HEK293 (cell line): ENCODE measurements around the gene ARHGAP30.

Experiments used
- PRDM10 ChIP-seq: fragments of 450-650 bp; formaldehyde crosslinking; IDR thresholded peaks from 2 replicates; pipeline ENCODE4 v1.5.1; 2016; ENCODE audit warnings: missing biosample characterization, missing genetic modification characterization
- PRDM6 ChIP-seq: fragments of 450-650 bp; formaldehyde crosslinking; IDR thresholded peaks from 2 replicates; pipeline ENCODE4 v1.5.1; 2017; ENCODE audit warnings: missing biosample characterization, missing genetic modification characterization
- ZBTB11 ChIP-seq: fragments of 450-650 bp; formaldehyde crosslinking; conservative IDR thresholded peaks from 2 replicates; pipeline ENCODE4 v1.5.1; 2016; ENCODE audit warnings: low read depth, missing biosample characterization, missing genetic modification characterization
- ZBTB21 ChIP-seq: fragments of 450-650 bp; formaldehyde crosslinking; IDR thresholded peaks from 2 replicates; pipeline ENCODE4 v1.5.1; 2017; ENCODE audit warnings: missing biosample characterization, missing genetic modification characterization
- ZNF16 ChIP-seq: fragments of 450-650 bp; formaldehyde crosslinking; IDR thresholded peaks from 2 replicates; pipeline ENCODE4 v1.5.1; 2016; ENCODE audit warnings: low read depth, missing biosample characterization, missing genetic modification characterization
- ZNF169 ChIP-seq: fragments of 450-650 bp; formaldehyde crosslinking; IDR thresholded peaks from 2 replicates; pipeline ENCODE4 v1.5.1; 2016; ENCODE audit warnings: missing biosample characterization, missing genetic modification characterization
- ZNF211 ChIP-seq: fragments of 450-650 bp; formaldehyde crosslinking; IDR thresholded peaks from 2 replicates; pipeline ENCODE4 v1.5.1; 2016; ENCODE audit warnings: low read depth, missing biosample characterization, missing genetic modification characterization
- ZNF341 ChIP-seq: fragments of 450-650 bp; formaldehyde crosslinking; IDR thresholded peaks from 2 replicates; pipeline ENCODE4; 2016; ENCODE audit warnings: low read depth, missing biosample characterization, missing genetic modification characterization
- ZNF629 ChIP-seq: fragments of 450-650 bp; formaldehyde crosslinking; IDR thresholded peaks from 2 replicates; pipeline ENCODE4 v1.5.1; 2017; ENCODE audit warnings: missing biosample characterization, missing genetic modification characterization
- ZNF664 ChIP-seq: fragments of 450-650 bp; formaldehyde crosslinking; IDR thresholded peaks from 2 replicates; pipeline ENCODE4 v1.5.1; 2016; ENCODE audit warnings: missing biosample characterization, missing genetic modification characterization
- ZNF701 ChIP-seq: fragments of 450-650 bp; formaldehyde crosslinking; IDR thresholded peaks from 2 replicates; pipeline ENCODE4 v1.5.1; 2016; ENCODE audit warnings: missing biosample characterization, missing genetic modification characterization
- ZNF768 ChIP-seq: fragments of 450-650 bp; formaldehyde crosslinking; IDR thresholded peaks from 2 replicates; pipeline ENCODE4 v1.5.1; 2018; ENCODE audit warnings: missing biosample characterization, mild to moderate bottlenecking, missing genetic modification characterization
- ZNF843 ChIP-seq: fragments of 450-650 bp; formaldehyde crosslinking; IDR thresholded peaks from 2 replicates; pipeline ENCODE4 v1.5.1; 2016; ENCODE audit warnings: missing biosample characterization, missing genetic modification characterization
- TF ChIP-seq, protein P1 (sequence below): fragments of 450-650 bp; IDR thresholded peaks from 2 replicates; pipeline ENCODE4 v1.5.1; 2018; ENCODE audit warnings: missing biosample characterization, missing genetic modification characterization
- TF ChIP-seq, protein P2 (sequence below): fragments of 450-650 bp; formaldehyde crosslinking; IDR thresholded peaks from 2 replicates; pipeline ENCODE4 v1.5.1; 2016; ENCODE audit warnings: missing biosample characterization, missing genetic modification characterization
- TF ChIP-seq, protein P3 (sequence below): fragments of 450-650 bp; formaldehyde crosslinking; IDR thresholded peaks from 2 replicates; pipeline ENCODE4 v1.5.1; 2016; ENCODE audit warnings: missing biosample characterization, missing genetic modification characterization
- TF ChIP-seq, protein P4 (sequence below): fragments of 450-650 bp; IDR thresholded peaks from 2 replicates; pipeline ENCODE4 v1.5.1; 2018; ENCODE audit warnings: missing biosample characterization, mild to moderate bottlenecking, missing genetic modification characterization
- TF ChIP-seq, protein P5 (sequence below): fragments of 450-650 bp; formaldehyde crosslinking; IDR thresholded peaks from 2 replicates; pipeline ENCODE4 v1.5.1; 2016; ENCODE audit warnings: missing biosample characterization, missing genetic modification characterization, borderline replicate concordance

Gene ARHGAP30

DNA sequence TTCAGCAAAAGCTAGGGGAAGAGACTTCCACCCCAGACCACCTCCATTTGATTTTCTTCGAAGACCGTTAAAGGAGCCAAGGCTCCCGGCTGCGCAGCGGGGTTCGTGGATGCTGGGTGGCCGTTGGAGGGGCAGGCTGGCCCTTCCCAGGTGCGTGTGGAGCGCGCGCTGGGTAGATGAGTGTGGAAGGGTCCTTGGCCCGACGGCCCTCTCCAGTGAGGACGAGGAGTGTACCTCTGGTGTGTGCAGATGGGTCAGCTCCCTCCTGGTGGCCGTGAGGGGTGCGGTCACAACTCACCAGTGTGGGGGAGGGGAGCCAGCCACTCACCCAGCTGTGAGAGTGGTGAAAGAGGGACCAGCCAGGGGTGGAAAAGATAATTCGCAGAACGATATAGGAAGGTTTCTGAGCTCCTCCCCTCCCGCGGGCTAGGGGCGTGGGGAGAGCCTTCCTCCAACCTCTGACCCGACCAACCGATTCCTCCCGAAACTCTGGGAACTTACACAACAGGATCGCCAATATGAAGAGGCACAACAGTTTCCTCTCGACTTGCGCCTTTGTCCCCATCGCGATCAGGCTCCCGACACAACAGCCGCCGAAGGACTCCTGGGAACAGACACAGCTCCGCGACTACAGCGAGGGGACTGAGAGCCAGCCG is 49.1 kb downstream of the ARHGAP30 start, which contains the start of gene F11R (continued):
- no peak for TF ChIP-seq ZNF16 (tag by site-specific recombination)
- TF ChIP-seq, protein P1, sequence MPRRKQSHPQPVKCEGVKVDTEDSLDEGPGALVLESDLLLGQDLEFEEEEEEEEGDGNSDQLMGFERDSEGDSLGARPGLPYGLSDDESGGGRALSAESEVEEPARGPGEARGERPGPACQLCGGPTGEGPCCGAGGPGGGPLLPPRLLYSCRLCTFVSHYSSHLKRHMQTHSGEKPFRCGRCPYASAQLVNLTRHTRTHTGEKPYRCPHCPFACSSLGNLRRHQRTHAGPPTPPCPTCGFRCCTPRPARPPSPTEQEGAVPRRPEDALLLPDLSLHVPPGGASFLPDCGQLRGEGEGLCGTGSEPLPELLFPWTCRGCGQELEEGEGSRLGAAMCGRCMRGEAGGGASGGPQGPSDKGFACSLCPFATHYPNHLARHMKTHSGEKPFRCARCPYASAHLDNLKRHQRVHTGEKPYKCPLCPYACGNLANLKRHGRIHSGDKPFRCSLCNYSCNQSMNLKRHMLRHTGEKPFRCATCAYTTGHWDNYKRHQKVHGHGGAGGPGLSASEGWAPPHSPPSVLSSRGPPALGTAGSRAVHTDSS (tag by site-specific recombination) = peak; percentile 23; the same call in 1 of the 2 replicates
- TF ChIP-seq ZNF664 (tag by site-specific recombination) = no peak
- no peak for TF ChIP-seq ZNF768 (tag by site-specific recombination)
- peak; percentile 87 for TF ChIP-seq PRDM10 (tag by site-specific recombination)
- TF ChIP-seq, protein P2, sequence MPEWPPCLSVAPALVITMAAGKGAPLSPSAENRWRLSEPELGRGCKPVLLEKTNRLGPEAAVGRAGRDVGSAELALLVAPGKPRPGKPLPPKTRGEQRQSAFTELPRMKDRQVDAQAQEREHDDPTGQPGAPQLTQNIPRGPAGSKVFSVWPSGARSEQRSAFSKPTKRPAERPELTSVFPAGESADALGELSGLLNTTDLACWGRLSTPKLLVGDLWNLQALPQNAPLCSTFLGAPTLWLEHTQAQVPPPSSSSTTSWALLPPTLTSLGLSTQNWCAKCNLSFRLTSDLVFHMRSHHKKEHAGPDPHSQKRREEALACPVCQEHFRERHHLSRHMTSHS (tag by site-specific recombination) = no peak
- TF ChIP-seq, protein P3, sequence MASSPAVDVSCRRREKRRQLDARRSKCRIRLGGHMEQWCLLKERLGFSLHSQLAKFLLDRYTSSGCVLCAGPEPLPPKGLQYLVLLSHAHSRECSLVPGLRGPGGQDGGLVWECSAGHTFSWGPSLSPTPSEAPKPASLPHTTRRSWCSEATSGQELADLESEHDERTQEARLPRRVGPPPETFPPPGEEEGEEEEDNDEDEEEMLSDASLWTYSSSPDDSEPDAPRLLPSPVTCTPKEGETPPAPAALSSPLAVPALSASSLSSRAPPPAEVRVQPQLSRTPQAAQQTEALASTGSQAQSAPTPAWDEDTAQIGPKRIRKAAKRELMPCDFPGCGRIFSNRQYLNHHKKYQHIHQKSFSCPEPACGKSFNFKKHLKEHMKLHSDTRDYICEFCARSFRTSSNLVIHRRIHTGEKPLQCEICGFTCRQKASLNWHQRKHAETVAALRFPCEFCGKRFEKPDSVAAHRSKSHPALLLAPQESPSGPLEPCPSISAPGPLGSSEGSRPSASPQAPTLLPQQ = 0 out of 2 replicates have a peak, but pooled peaks have one; percentile 17
- TF ChIP-seq, protein P4, sequence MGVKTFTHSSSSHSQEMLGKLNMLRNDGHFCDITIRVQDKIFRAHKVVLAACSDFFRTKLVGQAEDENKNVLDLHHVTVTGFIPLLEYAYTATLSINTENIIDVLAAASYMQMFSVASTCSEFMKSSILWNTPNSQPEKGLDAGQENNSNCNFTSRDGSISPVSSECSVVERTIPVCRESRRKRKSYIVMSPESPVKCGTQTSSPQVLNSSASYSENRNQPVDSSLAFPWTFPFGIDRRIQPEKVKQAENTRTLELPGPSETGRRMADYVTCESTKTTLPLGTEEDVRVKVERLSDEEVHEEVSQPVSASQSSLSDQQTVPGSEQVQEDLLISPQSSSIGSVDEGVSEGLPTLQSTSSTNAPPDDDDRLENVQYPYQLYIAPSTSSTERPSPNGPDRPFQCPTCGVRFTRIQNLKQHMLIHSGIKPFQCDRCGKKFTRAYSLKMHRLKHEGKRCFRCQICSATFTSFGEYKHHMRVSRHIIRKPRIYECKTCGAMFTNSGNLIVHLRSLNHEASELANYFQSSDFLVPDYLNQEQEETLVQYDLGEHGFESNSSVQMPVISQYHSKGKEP (tag by site-specific recombination) = no peak
- no peak for TF ChIP-seq ZNF211 (tag by site-specific recombination)
- TF ChIP-seq ZNF701 (tag by site-specific recombination) = no peak
- no peak for TF ChIP-seq PRDM6
- TF ChIP-seq ZNF629 (tag by site-specific recombination) = no peak
- TF ChIP-seq ZNF169 (tag by site-specific recombination) = no peak
- TF ChIP-seq ZNF341 = no peak; the same call in none of the 2 replicates
- TF ChIP-seq ZBTB21 = no peak
- TF ChIP-seq ZNF843 (tag by site-specific recombination) = no peak
- TF ChIP-seq, protein P5, sequence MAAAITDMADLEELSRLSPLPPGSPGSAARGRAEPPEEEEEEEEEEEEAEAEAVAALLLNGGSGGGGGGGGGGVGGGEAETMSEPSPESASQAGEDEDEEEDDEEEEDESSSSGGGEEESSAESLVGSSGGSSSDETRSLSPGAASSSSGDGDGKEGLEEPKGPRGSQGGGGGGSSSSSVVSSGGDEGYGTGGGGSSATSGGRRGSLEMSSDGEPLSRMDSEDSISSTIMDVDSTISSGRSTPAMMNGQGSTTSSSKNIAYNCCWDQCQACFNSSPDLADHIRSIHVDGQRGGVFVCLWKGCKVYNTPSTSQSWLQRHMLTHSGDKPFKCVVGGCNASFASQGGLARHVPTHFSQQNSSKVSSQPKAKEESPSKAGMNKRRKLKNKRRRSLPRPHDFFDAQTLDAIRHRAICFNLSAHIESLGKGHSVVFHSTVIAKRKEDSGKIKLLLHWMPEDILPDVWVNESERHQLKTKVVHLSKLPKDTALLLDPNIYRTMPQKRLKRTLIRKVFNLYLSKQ (tag by site-specific recombination) = no peak
- TF ChIP-seq ZBTB11 (tag by site-specific recombination) = no peak
